Measurements from ENCODE around the gene ARF5. TPM values are rescaled to one million over a fixed set of nuclear protein-coding genes. Genes with fewer than 3 reads are reported as not detected.

Gene ARF5
- total and polyA plus RNA-seq, 2 of the 8 experiments (the other 6 are each of a cell fraction or from before 2014, with no cell fraction given) = 154 to 579 TPM

DNA sequence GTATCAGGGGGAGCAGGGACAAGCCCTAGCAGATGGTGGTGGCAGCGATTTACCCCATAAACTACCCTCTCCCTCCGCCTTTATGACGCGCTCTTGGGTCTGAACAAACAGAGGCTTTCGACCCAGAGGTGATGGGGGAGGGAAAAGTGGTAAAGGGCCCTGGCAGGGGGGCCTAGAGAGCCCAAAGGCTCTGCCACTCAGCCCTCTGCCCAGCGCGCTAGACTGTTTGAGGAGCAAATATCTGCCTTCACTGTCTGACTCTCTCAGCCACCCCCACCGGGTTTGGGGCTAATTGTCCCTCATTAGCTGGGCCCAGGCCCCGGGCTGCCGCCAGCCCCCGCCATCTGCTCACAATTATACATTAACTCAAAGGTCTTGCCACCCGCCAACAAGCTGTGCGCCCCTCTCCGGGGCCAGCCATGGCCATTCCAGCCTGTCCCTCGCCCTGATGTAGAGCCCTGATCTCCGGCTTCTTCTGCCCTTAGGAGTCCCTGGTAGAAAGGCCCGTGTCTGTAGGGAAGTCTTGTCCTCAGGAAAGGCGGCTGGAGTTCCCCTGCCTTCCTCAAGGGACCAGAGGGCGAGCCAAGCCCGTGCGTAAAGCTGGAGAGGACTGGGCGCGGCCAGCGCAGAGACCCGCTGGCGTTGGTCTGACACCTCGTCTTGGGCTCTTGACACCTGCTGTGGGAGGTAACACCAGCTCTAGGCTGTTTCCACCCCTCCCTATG is 31.6 kb downstream of the ARF5 start (continued):
- no peak for TF ChIP-seq ZNF274 (IDR thresholded peaks at IDR 0.05; ENCODE audit: borderline replicate concordance, extremely low read depth, low read length)
- no peak for TF ChIP-seq BACH1 (IDR thresholded peaks at IDR 0.05; ENCODE audit: low read length)
- no peak for TF ChIP-seq CREB1 (IDR thresholded peaks at IDR 0.05)
- no peak for TF ChIP-seq JUND (IDR thresholded peaks at IDR 0.05; ENCODE audit: low read length)
- no peak for TF ChIP-seq CHD2 (IDR thresholded peaks at IDR 0.05; ENCODE audit: low read length)
- no peak for TF ChIP-seq CBX8 (IDR thresholded peaks at IDR 0.05; ENCODE audit: borderline replicate concordance, low read depth, low read length)
- no peak for TF ChIP-seq CHD1 (IDR thresholded peaks at IDR 0.05; ENCODE audit: low read depth, low read length)
- TF ChIP-seq SIRT6 (IDR thresholded peaks at IDR 0.05; ENCODE audit: low read length) = no peak
